B cell (primary cell): ENCODE measurements around the gene IGHMBP2. TPM values are rescaled to one million over a fixed set of nuclear protein-coding genes. Genes with fewer than 3 reads are reported as not detected.

Source experiments
- ATAC-seq: fragments of 200-7000 bp; cut with Tn5 transposase; one replicate; pipeline ENCODE4 v1.10.0; 2021; ENCODE audit warnings: low read depth, mild to moderate bottlenecking, moderate number of reproducible peaks, moderate library complexity
- CTCF ChIA-PET: fragments of 350-600 bp; sonication (Branson Sonifier 250); formaldehyde crosslinking; loops from one replicate; lab custom pipeline; 2021; ENCODE audit warnings: antibody characterized with exemption, inconsistent platforms; lab: Charles Lee
- POLR2A ChIA-PET: fragments of 350-600 bp; sonication (Branson Sonifier 250); formaldehyde crosslinking; loops from one replicate; lab custom pipeline; 2021; ENCODE audit warnings: antibody characterized with exemption; lab: Charles Lee
- DNase-seq: peaks from one replicate; pipeline ENCODE4 v3.0.0; 2013
- H2AFZ ChIP-seq: 2 replicates; pipeline ENCODE4 v1.6.1; 2012; ENCODE audit warnings: mild to moderate bottlenecking, low read depth, low read length; ENCODE audit not compliant: insufficient read depth, poor library complexity, severe bottlenecking
- H3K27ac ChIP-seq, 2 donors: 1 replicate in 1 of 2; 2 replicates in 1 of 2; pipeline ENCODE4 v1.5.1; 2012 to 2013; ENCODE audit warnings: low read length in 2 of 2, mild to moderate bottlenecking in 2 of 2, moderate library complexity in 1 of 2
- H3K27me3 ChIP-seq, 4 experiments: fragments of 200-600 bp in 1 of 4; sonication (generic) in 1 of 4; replicated peaks in 1 of 4; 1 replicate in 2 of 4; 2 replicates in 2 of 4; pipeline versions ENCODE4 v1.6.1 to v1.7.0; 2013 to 2016; ENCODE audit warnings: low read length in 3 of 4, mild to moderate bottlenecking in 2 of 4, mixed read lengths in 1 of 4, moderate library complexity in 1 of 4; ENCODE audit not compliant: insufficient read depth in 4 of 4, control insufficient read depth in 3 of 4; ENCODE audit errors: control extremely low read depth in 1 of 4
- H3K36me3 ChIP-seq, 2 experiments: replicated peaks in 1 of 2; 1 replicate in 1 of 2; 2 replicates in 1 of 2; pipeline versions ENCODE4 v1.6.1 to v1.7.1; 2013; ENCODE audit warnings: low read length in 1 of 2; ENCODE audit not compliant: insufficient read depth in 2 of 2, control insufficient read depth in 1 of 2; ENCODE audit errors: control extremely low read depth in 1 of 2, extremely low read depth in 1 of 2
- H3K4me1 ChIP-seq, 2 donors: fragments of 200-600 bp in 1 of 2; sonication (generic) in 1 of 2; 1 replicate in 1 of 2; 2 replicates in 1 of 2; pipeline versions ENCODE4 v1.5.1 to v1.6.1; 2013 to 2017; ENCODE audit warnings: low read length in 2 of 2; ENCODE audit not compliant: control insufficient read depth in 2 of 2, insufficient read depth in 2 of 2
- H3K4me2 ChIP-seq: replicated peaks from 2 replicates; pipeline ENCODE3; 2012; ENCODE audit warnings: mild to moderate bottlenecking, low read depth, low read length; ENCODE audit not compliant: poor library complexity, severe bottlenecking
- H3K4me3 ChIP-seq, 5 experiments: fragments of 200-600 bp in 1 of 5; sonication (generic) in 1 of 5; 1 replicate in 3 of 5; 2 replicates in 2 of 5; pipeline versions ENCODE4 v1.5.1 to v1.7.0; 2011 to 2016; ENCODE audit warnings: low read length in 4 of 5, mild to moderate bottlenecking in 4 of 5, low read depth in 2 of 5, control low read depth in 1 of 5, moderate library complexity in 1 of 5; ENCODE audit not compliant: insufficient read depth in 1 of 5; ENCODE audit errors: control extremely low read depth in 1 of 5, extremely low read depth in 1 of 5
- H3K79me2 ChIP-seq: fragments of 200-600 bp; sonication (generic); one replicate; pipeline ENCODE4 v1.6.0; 2016; ENCODE audit warnings: low read length; ENCODE audit not compliant: control insufficient read depth, insufficient read depth
- H3K9ac ChIP-seq: fragments of 200-600 bp; sonication (generic); 2 replicates; pipeline ENCODE4 v1.6.1; 2017; ENCODE audit warnings: mild to moderate bottlenecking, low read length, moderate library complexity
- H3K9me3 ChIP-seq, 3 donors: one replicate each; pipeline versions ENCODE4 v1.6.1 to v1.7.1; 2013; ENCODE audit warnings: low read length in 2 of 3; ENCODE audit not compliant: control insufficient read depth in 2 of 3, insufficient read depth in 1 of 3; ENCODE audit errors: control extremely low read depth in 1 of 3
- H4K20me1 ChIP-seq: 2 replicates; pipeline ENCODE4 v1.6.0; 2012; ENCODE audit warnings: mild to moderate bottlenecking, low read length; ENCODE audit not compliant: insufficient read depth, control insufficient read depth, poor library complexity, severe bottlenecking
- H3K27ac Mint-ChIP-seq: one replicate; pipeline ENCODE4 v1.8.0; 2021; ENCODE audit warnings: mixed read lengths
- H3K27me3 Mint-ChIP-seq: one replicate; pipeline ENCODE4 v1.8.0; 2021; ENCODE audit warnings: mixed read lengths
- H3K4me1 Mint-ChIP-seq: one replicate; pipeline ENCODE4 v1.8.0; 2021; ENCODE audit warnings: mixed read lengths
- H3K4me3 Mint-ChIP-seq: one replicate; pipeline ENCODE4 v1.8.0; 2021; ENCODE audit warnings: mixed read lengths
- H3K9me3 Mint-ChIP-seq: one replicate; pipeline ENCODE4 v1.8.0; 2022; ENCODE audit warnings: mixed read lengths; ENCODE audit not compliant: insufficient read depth
- EZH2 ChIP-seq: IDR thresholded peaks from 2 replicates; pipeline ENCODE4 v1.6.1; 2012; ENCODE audit warnings: borderline replicate concordance, low read depth, mild to moderate bottlenecking, moderate library complexity, low read length; ENCODE audit not compliant: insufficient read depth, poor library complexity, severe bottlenecking
- WGBS: methylation state at CpG from one replicate; pipeline ENCODE4 v1.1.5; 2013; ENCODE audit warnings: missing lambda C conversion rate; ENCODE audit not compliant: insufficient coverage; 5-methylcytosine and 5-hydroxymethylcytosine counted together
- intact Hi-C: fragments of 100-400 bp; cut with micrococcal nuclease; formaldehyde crosslinking; loops from one replicate; pipeline ENCODE4 v1.10.0; 2022
- polyA plus RNA-seq: library from polyadenylated mRNA; depleted of rRNA; stranded (reverse); fragments of >200 nt; gene quantifications from 2 replicates; pipeline ENCODE4 v1.2.3, GENCODE V29; 2012
- total RNA-seq, 2 donors: library from RNA; stranded (reverse); fragments of 120-200 nt in 1 of 2; gene quantifications; 1 replicate in 1 of 2; 2 replicates in 1 of 2; pipeline versions ENCODE4 v1.2.3 to v1.2.4, GENCODE V29; 2013 to 2022
- TF ChIP-seq, protein P1 (sequence below): fragments of 200-600 bp; IDR thresholded peaks from one replicate; pipeline ENCODE4 v1.8.0; 2022; ENCODE audit warnings: antibody characterized with exemption, mild to moderate bottlenecking

Gene IGHMBP2
- total and polyA plus RNA-seq, 2 donors (not counting 1 experiment from before 2014, with no cell fraction given), result 41.4 to 42.9 TPM

DNA sequence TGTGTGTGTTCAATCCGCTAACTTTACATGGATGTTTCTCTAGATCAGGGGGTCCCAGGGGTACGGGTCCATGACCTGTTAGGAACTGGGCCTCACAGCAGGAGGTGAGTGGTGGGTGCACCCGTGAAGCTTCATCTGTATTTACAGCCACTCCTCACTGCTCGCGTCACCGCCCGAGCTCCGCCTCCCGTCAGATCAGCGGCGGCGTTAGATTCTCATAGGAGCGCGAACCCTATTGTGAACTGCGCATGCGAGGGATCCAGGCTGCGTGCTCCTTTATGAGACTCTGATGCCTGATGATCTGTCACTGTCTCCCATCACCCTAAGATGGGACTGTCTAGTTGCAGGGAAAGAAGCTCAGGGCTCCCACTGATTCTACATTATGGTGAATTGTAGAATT, 45.2 kb downstream of the IGHMBP2 start:
- WGBS, result 96% methylated on average over 12 of the region's 17 CpGs
- H4K20me1 ChIP-seq, result no peaks in the 10 kb centered on the region
- H3K9me3 Mint-ChIP-seq, result no peaks in the 10 kb centered on the region

DNA sequence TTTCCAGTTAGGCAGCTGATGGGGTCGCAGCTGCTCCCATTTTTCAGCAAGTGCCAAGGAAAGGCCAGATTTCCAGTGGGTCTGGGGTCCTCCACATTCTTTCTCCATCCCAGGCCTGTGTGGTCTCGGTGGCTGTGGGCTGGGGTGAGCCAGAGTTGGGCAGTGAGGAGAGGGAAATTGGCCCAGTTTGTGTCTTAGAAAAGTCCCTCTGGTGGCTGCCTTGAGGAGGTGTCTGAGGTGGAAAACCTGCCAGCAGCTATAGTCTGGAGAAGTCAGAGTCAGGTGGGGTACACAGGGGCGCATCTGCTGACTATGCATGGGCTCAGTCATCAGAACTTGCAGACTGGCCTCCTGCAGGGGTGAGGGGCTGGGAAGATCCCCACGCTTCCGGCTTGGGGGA, 46.6 kb downstream of the IGHMBP2 start:
- no peak for DNase-seq
- H2AFZ ChIP-seq, result no peak overlapping the region
- Mint-ChIP-seq H3K9me3 (no peaks in the 10 kb centered on the region), H3K4me1 (peaks cover 1% of the 10 kb centered on the region), H3K4me3 (no peak overlapping the region), H3K27me3 (no peaks in the 10 kb centered on the region), H3K27ac (no peak overlapping the region)
- H3K9ac ChIP-seq, result no peak overlapping the region
- ChIA-PET POLR2A (no interaction called here), CTCF (no interaction called here)
- no peaks in the 10 kb centered on the region for H3K9me3 ChIP-seq
- H3K4me2 ChIP-seq, result no peak overlapping the region
- no peaks in the 10 kb centered on the region for H3K79me2 ChIP-seq
- no peaks in the 10 kb centered on the region for H3K36me3 ChIP-seq
- intact Hi-C loops, result no loop called here
- H3K27me3 ChIP-seq, result no peaks in the 10 kb centered on the region
- H3K27ac ChIP-seq, result no peak overlapping the region
- no peaks in the 10 kb centered on the region for H4K20me1 ChIP-seq
- WGBS, result 65% methylated on average over 3 of the region's 5 CpGs
- no peak for ATAC-seq
- no peak for TF ChIP-seq EZH2
- TF ChIP-seq, protein P1, sequence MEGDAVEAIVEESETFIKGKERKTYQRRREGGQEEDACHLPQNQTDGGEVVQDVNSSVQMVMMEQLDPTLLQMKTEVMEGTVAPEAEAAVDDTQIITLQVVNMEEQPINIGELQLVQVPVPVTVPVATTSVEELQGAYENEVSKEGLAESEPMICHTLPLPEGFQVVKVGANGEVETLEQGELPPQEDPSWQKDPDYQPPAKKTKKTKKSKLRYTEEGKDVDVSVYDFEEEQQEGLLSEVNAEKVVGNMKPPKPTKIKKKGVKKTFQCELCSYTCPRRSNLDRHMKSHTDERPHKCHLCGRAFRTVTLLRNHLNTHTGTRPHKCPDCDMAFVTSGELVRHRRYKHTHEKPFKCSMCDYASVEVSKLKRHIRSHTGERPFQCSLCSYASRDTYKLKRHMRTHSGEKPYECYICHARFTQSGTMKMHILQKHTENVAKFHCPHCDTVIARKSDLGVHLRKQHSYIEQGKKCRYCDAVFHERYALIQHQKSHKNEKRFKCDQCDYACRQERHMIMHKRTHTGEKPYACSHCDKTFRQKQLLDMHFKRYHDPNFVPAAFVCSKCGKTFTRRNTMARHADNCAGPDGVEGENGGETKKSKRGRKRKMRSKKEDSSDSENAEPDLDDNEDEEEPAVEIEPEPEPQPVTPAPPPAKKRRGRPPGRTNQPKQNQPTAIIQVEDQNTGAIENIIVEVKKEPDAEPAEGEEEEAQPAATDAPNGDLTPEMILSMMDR, result peak; percentile 18
- H3K4me3 ChIP-seq, result no peak overlapping the region
- H3K4me1 ChIP-seq, result peaks cover under 1 to 3% of the 10 kb centered on the region in 2 donors

More for the DNA sequence above, 45.2 kb downstream of the IGHMBP2 start:
- no peak overlapping the region for H3K9ac ChIP-seq
- no peak for DNase-seq
- no peak for ATAC-seq
- H3K27ac ChIP-seq, result no peak overlapping the region
- intact Hi-C loops, result no loop called here
- H3K4me3 ChIP-seq, result no peak overlapping the region
- H3K27me3 ChIP-seq, result no peaks in the 10 kb centered on the region
- Mint-ChIP-seq H3K4me3 (no peak overlapping the region), H3K27me3 (no peaks in the 10 kb centered on the region), H3K4me1 (no peaks in the 10 kb centered on the region), H3K27ac (no peak overlapping the region)
- H3K4me1 ChIP-seq, result no peaks in the 10 kb centered on the region
- H3K36me3 ChIP-seq, result no peaks in the 10 kb centered on the region
- no peaks in the 10 kb centered on the region for H3K9me3 ChIP-seq
- ChIA-PET CTCF (no interaction called here), POLR2A (no interaction called here)
- H2AFZ ChIP-seq, result no peak overlapping the region
- TF ChIP-seq EZH2, result no peak
- TF ChIP-seq, protein P1, result no peak
- H3K79me2 ChIP-seq, result no peaks in the 10 kb centered on the region
- no peak overlapping the region for H3K4me2 ChIP-seq
